MCF 10A (cell line): ENCODE measurements around the gene CHGA. TPM values are rescaled to one million over a fixed set of nuclear protein-coding genes. Genes with fewer than 3 reads are reported as not detected.

ENCODE experiments used
- BruUV-seq: library from RNA; stranded (reverse); fragments of 400-500 nt; replicated peaks from 2 replicates; lab custom pipeline; 2021; lab: Mats Ljungman, UMichigan
- CTCF ChIA-PET: fragments of 300-600 bp; sonication (Branson Sonifier 250); formaldehyde crosslinking; extraction: SDS; loops from one replicate; lab custom pipeline; 2021; ENCODE audit warnings: antibody characterized with exemption, inconsistent platforms; lab: Yijun Ruan, JAX
- POLR2A ChIA-PET: fragments of 300-600, 350-650 bp; sonication (Branson Sonifier 250); formaldehyde crosslinking; extraction: SDS; loops from one replicate; lab custom pipeline; 2020; ENCODE audit warnings: antibody characterized with exemption, inconsistent platforms; lab: Yijun Ruan, JAX
- DNase-seq: peaks from one replicate; pipeline ENCODE4 v3.0.0-alpha.2; 2018; ENCODE audit not compliant: unreplicated experiment
- H3K27ac Mint-ChIP-seq: one replicate; pipeline ENCODE4 v1.8.0; 2022; ENCODE audit warnings: mild to moderate bottlenecking, low read depth, mixed read lengths; ENCODE audit not compliant: unreplicated experiment
- H3K27me3 Mint-ChIP-seq: one replicate; pipeline ENCODE4 v1.8.0; 2022; ENCODE audit warnings: mixed read lengths; ENCODE audit not compliant: insufficient read depth, unreplicated experiment
- H3K36me3 Mint-ChIP-seq: one replicate; pipeline ENCODE4 v1.8.0; 2022; ENCODE audit warnings: mild to moderate bottlenecking, moderate library complexity, mixed read lengths; ENCODE audit not compliant: insufficient read depth, unreplicated experiment
- H3K4me1 Mint-ChIP-seq: one replicate; pipeline ENCODE4 v1.8.0; 2022; ENCODE audit warnings: mixed read lengths; ENCODE audit not compliant: insufficient read depth, unreplicated experiment
- H3K4me3 Mint-ChIP-seq: one replicate; pipeline ENCODE4 v1.8.0; 2022; ENCODE audit warnings: mild to moderate bottlenecking, moderate library complexity, mixed read lengths; ENCODE audit not compliant: unreplicated experiment
- H3K9me3 Mint-ChIP-seq: one replicate; pipeline ENCODE4 v1.8.0; 2022; ENCODE audit warnings: mixed read lengths; ENCODE audit not compliant: unreplicated experiment
- CTCF ChIP-seq: fragments of 200-600 bp; IDR thresholded peaks from one replicate; pipeline ENCODE4 v1.8.0; 2022; ENCODE audit warnings: antibody characterized with exemption, mild to moderate bottlenecking; ENCODE audit not compliant: unreplicated experiment
- intact Hi-C: fragments of 100-400 bp; cut with micrococcal nuclease; formaldehyde crosslinking; loops from 2 replicates; pipeline ENCODE4 v1.14.1; 2022
- total RNA-seq: library from RNA; stranded (reverse); gene quantifications from 2 replicates; pipeline ENCODE4 v1.2.3, GENCODE V29; 2022

The CHGA gene
- total RNA-seq, 1 experiment from 2014 or later, result 0.35 TPM

- peaks cover 4% of the 10 kb centered on the region for H3K36me3 Mint-ChIP-seq
- H3K27ac Mint-ChIP-seq, result no peak overlapping the region
- no peaks in the 10 kb centered on the region for H3K27me3 Mint-ChIP-seq
- H3K4me1 Mint-ChIP-seq, result peaks cover 19% of the 10 kb centered on the region
- intact Hi-C loops, result no loop called here
- H3K9me3 Mint-ChIP-seq, result no peaks in the 10 kb centered on the region
- no TSS peak for BruUV-seq
- no peak overlapping the region for H3K4me3 Mint-ChIP-seq
- no peak for TF ChIP-seq CTCF
- POLR2A ChIA-PET, result no interaction called here
- CTCF ChIA-PET, result interaction anchor here (0.6 to 1.6 kb wide), 3 partner anchors 179 to 205 kb away, joined by 3 to 4 read pairs (median 3); no protein-coding TSS in a partner anchor
- no peak for DNase-seq
Measured at GRCh38 chr14:92934196-92935085, 11.5 kb downstream of the CHGA start.

- CTCF ChIA-PET, result interaction anchor here (1.0 kb wide), 1 partner anchor 179 kb away, joined by 3 read pairs; no protein-coding TSS in a partner anchor
- H3K4me1 Mint-ChIP-seq, result peaks cover 19% of the 10 kb centered on the region
Measured at GRCh38 chr14:92935446-92935845, 12.5 kb downstream of the CHGA start.

GRCh38 chr14:92936085-92936484 lies 13.1 kb downstream of the CHGA start:
- Mint-ChIP-seq H3K27me3 (no peaks in the 10 kb centered on the region), H3K36me3 (peaks cover 11% of the 10 kb centered on the region), H3K27ac (no peak overlapping the region), H3K4me1 (peaks cover 16% of the 10 kb centered on the region), H3K9me3 (no peaks in the 10 kb centered on the region), H3K4me3 (no peak overlapping the region)
- ChIA-PET POLR2A (no interaction called here), CTCF (no interaction called here)
- BruUV-seq, result no TSS peak
- TF ChIP-seq CTCF, result no peak
- intact Hi-C loops, result no loop called here
- DNase-seq, result no peak

More at GRCh38 chr14:92935446-92935845, 12.5 kb downstream of the CHGA start:
- no peak for TF ChIP-seq CTCF
- POLR2A ChIA-PET, result no interaction called here
- intact Hi-C loops, result no loop called here
- no peak for DNase-seq
- H3K36me3 Mint-ChIP-seq, result peaks cover 7% of the 10 kb centered on the region
- no peaks in the 10 kb centered on the region for H3K27me3 Mint-ChIP-seq
- no peak overlapping the region for H3K27ac Mint-ChIP-seq
- BruUV-seq, result no TSS peak
- no peaks in the 10 kb centered on the region for H3K9me3 Mint-ChIP-seq
- no peak overlapping the region for H3K4me3 Mint-ChIP-seq
